ENCODE results near the gene AOAH.
"Not testable (repeated sequence)": the region's sequence is repeated elsewhere in the genome, so short reads cannot be mapped to it uniquely, and the experiment has no call there.

The AOAH gene

GRCh38 chr7:36504216-36504615 lies 220.1 kb downstream of the AOAH start:
- DNase-seq: not testable (repeated sequence)

DNA sequence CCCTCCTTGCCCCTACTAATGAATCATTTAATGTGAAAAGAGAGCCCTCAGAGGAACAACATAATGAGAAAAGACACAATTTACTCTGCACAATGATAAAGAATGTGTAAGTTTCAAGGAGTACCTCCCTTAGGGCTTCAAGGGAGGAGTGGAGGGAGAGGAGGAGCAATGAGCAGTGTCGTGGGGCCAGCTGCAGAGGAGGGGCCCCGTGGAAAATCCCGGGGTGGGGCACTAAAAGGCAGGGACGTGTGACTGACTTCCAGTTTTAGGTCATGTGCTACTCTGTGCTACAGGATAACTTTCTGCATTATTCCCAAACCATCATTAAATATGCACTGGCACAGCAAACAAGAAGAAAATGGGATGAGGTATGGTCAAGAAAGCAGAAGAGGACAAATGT lies 226.5 kb downstream of the AOAH start:
- DNase-seq: no peak

DNA sequence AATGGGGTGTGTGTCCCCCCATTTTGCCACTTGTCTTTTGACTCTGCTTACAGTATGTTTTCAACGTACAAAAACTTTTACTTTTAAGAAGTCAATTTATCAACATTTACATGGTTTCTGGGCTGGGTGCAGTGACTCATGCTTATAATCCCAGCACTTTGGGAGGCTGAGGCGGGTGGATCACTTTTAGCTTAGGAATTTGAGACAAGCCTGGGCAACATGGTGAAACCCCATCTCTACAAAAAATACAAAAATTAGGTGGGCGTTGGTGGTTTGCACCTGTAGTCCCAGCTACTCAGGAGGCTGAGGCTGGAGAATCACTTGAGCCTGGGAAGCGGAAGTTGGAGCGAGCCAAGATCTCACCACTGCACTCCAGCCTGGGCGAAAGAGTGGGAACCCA lies 227.1 kb downstream of the AOAH start:
- DNase-seq: not testable (repeated sequence)

GRCh38 chr7:36496576-36496975 lies 227.7 kb downstream of the AOAH start:
- DNase-seq: no peak

- DNase-seq: no peak
These were observed 233.0 kb downstream of the AOAH start for GRCh38 chr7:36491317-36491716.

GRCh38 chr7:36490419-36490830 lies 233.9 kb downstream of the AOAH start:
- no peak for DNase-seq

GRCh38 chr7:36488672-36489071 lies 235.6 kb downstream of the AOAH start:
- not testable (repeated sequence) for DNase-seq

- DNase-seq: peak; percentile 93
These were observed 236.4 kb downstream of the AOAH start for GRCh38 chr7:36487756-36488336.

DNA sequence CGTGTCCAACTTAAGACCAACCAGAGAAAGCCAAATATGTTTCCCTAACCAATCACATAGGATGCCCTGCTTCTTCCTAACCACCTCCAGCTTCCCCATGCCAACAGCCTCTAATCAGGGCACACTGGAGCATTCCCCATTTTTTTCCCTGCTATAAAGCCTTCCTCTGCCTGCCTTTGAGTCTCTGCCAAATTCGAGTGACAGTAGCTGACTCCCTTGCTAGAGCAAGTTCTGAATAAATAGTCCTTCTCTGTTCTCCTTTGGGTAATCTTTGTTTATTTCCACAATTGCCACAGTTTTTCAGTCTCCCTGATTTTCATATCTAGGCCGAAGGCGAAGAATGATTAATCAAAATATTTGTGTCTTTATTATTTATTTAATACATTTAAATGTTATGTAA lies 238.0 kb downstream of the AOAH start:
- no peak for DNase-seq

- DNase-seq: no peak
These were observed 240.0 kb downstream of the AOAH start for GRCh38 chr7:36484265-36484664.

GRCh38 chr7:36483853-36484252 lies 240.4 kb downstream of the AOAH start:
- DNase-seq: not testable (repeated sequence)

DNA sequence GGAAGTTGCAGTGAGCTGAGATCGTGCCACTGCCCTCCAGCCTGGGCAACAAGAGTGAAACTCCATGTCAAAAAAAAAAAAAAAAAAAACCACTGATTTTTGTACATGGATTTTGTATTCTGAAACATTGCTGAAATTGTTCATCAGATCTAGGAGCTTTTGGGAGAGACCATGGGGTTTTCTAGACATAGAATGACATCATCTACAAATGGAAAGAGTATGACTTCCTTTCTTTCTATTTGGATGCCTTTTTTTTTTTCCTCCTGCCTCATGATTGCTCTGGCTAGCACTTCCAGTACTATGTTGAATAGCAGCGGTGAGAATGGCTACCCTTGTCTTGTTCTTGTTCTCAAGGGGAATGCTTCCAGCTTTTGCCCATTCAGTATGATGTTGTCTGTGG lies 245.5 kb downstream of the AOAH start:
- no peak for DNase-seq

DNA sequence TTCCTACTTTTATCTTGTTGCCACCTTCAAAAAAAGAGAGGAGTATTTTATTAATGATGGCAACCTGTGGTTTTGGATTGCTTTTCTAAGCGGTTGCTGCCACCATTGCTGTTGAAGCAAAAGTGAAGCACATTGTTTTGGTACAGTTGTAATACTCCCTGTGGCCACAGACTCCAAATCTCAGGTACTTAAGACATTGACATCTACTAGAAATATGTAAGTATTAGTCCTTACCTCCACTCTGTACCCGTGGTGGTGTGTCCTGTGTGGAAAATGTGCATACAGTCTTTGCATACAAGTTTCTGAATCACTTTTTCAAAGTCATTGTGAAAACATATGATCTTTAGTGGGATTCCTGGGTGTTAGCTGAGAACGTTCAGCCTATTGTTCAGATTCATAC lies 248.9 kb downstream of the AOAH start:
- no peak for DNase-seq

DNA sequence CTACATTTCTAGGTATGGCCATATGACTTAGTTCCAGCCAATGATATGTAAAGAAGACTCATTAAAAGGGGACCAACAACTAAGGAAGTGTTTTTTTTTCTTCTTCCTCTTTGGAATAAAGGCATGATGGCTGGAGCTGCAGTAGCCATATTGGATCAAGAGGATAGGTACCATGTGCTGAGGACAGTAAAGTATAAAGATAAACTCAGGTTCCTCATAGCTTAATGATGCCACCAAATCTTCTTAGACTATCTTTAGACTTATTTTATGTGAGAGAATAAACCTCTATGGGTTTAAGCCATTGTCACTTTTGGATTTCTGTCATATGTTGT lies 249.3 kb downstream of the AOAH start:
- no peak for DNase-seq

- peak; percentile 88 for DNase-seq
These were observed 249.8 kb downstream of the AOAH start for GRCh38 chr7:36474283-36475010.

- peak; percentile 75 for DNase-seq
These were observed 250.6 kb downstream of the AOAH start for GRCh38 chr7:36473454-36474282.

GRCh38 chr7:36472141-36472729 lies 252.1 kb downstream of the AOAH start:
- DNase-seq: no peak

DNA sequence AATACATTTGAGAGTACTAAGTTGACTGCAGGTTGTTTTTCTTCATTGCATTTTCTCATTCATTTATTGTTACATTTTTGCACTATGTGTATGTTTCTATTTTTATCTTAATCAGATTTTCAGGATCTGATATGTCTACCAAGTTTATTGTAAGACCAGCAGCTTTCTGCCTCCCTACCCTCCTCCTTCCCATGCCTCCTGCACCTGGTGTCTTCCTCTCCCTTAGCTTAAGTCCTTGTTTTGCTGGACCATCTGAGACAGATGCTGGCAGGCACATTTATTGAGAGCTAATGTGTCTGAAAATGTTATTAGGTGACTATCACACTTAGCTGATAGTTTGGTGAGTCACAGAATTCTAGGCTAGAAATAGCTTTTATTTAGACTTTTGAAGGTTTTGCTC lies 255.1 kb downstream of the AOAH start:
- no peak for DNase-seq

- no peak for DNase-seq
These were observed 255.8 kb downstream of the AOAH start for GRCh38 chr7:36468370-36469101.

GRCh38 chr7:36466001-36466400 lies 258.3 kb downstream of the AOAH start:
- DNase-seq: peak; percentile 27

DNA sequence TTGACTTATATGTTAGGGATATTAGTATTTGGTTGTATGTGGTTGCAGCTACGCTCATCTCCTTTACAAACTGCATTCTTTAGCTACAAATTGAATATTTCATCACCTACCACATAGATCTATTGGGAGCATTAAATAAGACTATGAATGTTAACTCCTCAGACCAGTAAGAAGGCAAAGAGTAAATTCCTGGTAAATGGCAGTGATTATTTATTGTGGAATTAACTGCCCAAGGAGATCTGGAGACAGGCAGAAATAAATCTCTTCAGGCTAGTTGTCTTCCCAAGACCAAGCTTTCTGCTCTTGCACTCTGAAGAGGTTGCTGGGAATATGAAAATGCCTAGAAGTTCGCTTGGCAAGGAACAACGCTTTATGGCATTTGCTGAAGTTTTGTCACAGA lies 260.0 kb downstream of the AOAH start:
- no peak for DNase-seq
